H1 (cell line): Measurements from ENCODE around the gene TOP2B. TPM values are rescaled to one million over a fixed set of nuclear protein-coding genes. Genes with fewer than 3 reads are reported as not detected.
A peak's percentile ranks its signal among the peaks of the same experiment; 100 is the strongest.

Source experiments
- CTCF ChIA-PET: fragments of 300-600 bp; sonication (Branson Sonifier 250); formaldehyde crosslinking; loops from one replicate; lab custom pipeline; 2021; ENCODE audit not compliant: partially characterized antibody; lab: Charles Lee
- POLR2A ChIA-PET: fragments of 300-600 bp; sonication (Branson Sonifier 250); formaldehyde crosslinking; loops from one replicate; lab custom pipeline; 2021; ENCODE audit warnings: inconsistent platforms; ENCODE audit not compliant: partially characterized antibody; lab: Charles Lee
- DNase-seq, 2 experiments: peaks; one replicate each; pipeline versions ENCODE4 v3.0.0 to v3.0.0-alpha.2; 2010 to 2022; ENCODE audit warnings: low spot score in 2 of 2, low read depth in 1 of 2, mixed read lengths in 1 of 2
- FAIRE-seq: peaks from 2 replicates; lab custom pipeline; 2011; peaks lifted over from hg19 to GRCh38; lab: Jason Lieb, UNC
- H2AFZ ChIP-seq: 2 replicates; pipeline ENCODE4 v1.8.1; 2012; ENCODE audit warnings: low read length, inconsistent platforms
- H2AK5ac ChIP-seq: 2 replicates; pipeline ENCODE4 v1.6.1; 2013; ENCODE audit warnings: low read depth, low read length
- H2BK120ac ChIP-seq: replicated peaks from 2 replicates; pipeline ENCODE3; 2013; ENCODE audit warnings: low read depth, low read length, inconsistent platforms
- H2BK12ac ChIP-seq: 2 replicates; pipeline ENCODE4 v1.6.1; 2013; ENCODE audit warnings: low read depth, low read length
- H2BK15ac ChIP-seq: 2 replicates; pipeline ENCODE4 v1.6.1; 2013; ENCODE audit warnings: low read length
- H2BK20ac ChIP-seq: 2 replicates; pipeline ENCODE4 v1.6.1; 2013; ENCODE audit warnings: low read length
- H2BK5ac ChIP-seq: 2 replicates; pipeline ENCODE4 v1.6.1; 2013; ENCODE audit warnings: low read depth, low read length
- H3K14ac ChIP-seq: 2 replicates; pipeline ENCODE4 v1.6.1; 2013; ENCODE audit warnings: inconsistent platforms; ENCODE audit not compliant: insufficient read length
- H3K18ac ChIP-seq: 2 replicates; pipeline ENCODE4 v1.6.1; 2013; ENCODE audit warnings: low read length; ENCODE audit errors: extremely low read depth
- H3K23ac ChIP-seq: 2 replicates; pipeline ENCODE4 v1.6.1; 2013; ENCODE audit warnings: inconsistent platforms; ENCODE audit not compliant: insufficient read length
- H3K23me2 ChIP-seq: 2 replicates; pipeline ENCODE4 v1.6.1; 2013; ENCODE audit warnings: low read depth, low read length
- H3K27ac ChIP-seq: 2 replicates; pipeline ENCODE4 v1.6.1; 2011; ENCODE audit warnings: low read depth, low read length, inconsistent platforms
- H3K27me3 ChIP-seq, 4 experiments: replicated peaks in 1 of 4; 1 replicate in 1 of 4; 2 replicates in 3 of 4; pipeline versions ENCODE4 v1.6.1 to v1.8.1; 2011 to 2013; ENCODE audit warnings: low read length in 3 of 4, mild to moderate bottlenecking in 3 of 4, inconsistent platforms in 2 of 4, mixed read lengths in 2 of 4, moderate library complexity in 1 of 4; ENCODE audit not compliant: control insufficient read depth in 3 of 4, insufficient read depth in 3 of 4; ENCODE audit errors: extremely low read depth in 1 of 4
- H3K36me3 ChIP-seq, 4 experiments: 2 replicates each; pipeline versions ENCODE4 v1.6.1 to v1.8.1; 2011 to 2013; ENCODE audit warnings: mild to moderate bottlenecking in 4 of 4, low read length in 3 of 4, moderate library complexity in 2 of 4, control low read depth in 1 of 4, inconsistent platforms in 1 of 4; ENCODE audit not compliant: insufficient read depth in 4 of 4, control insufficient read depth in 2 of 4
- H3K4ac ChIP-seq: replicated peaks from 2 replicates; pipeline ENCODE3; 2013; ENCODE audit warnings: low read length, low read depth, mixed read lengths, inconsistent platforms; ENCODE audit not compliant: insufficient read length
- H3K4me1 ChIP-seq, 4 experiments: replicated peaks in 1 of 4; 1 replicate in 1 of 4; 2 replicates in 3 of 4; pipeline versions ENCODE4 v1.6.1 to v1.8.1; 2011 to 2013; ENCODE audit warnings: low read length in 3 of 4, inconsistent platforms in 2 of 4, mixed read lengths in 1 of 4; ENCODE audit not compliant: insufficient read depth in 4 of 4, control insufficient read depth in 3 of 4
- H3K4me2 ChIP-seq, 2 experiments: 2 replicates each; pipeline versions ENCODE4 v1.6.1 to v1.8.1; 2011 to 2013; ENCODE audit warnings: low read depth in 2 of 2, low read length in 2 of 2, control low read depth in 1 of 2, inconsistent platforms in 1 of 2, mild to moderate bottlenecking in 1 of 2; ENCODE audit not compliant: insufficient read depth in 1 of 2
- H3K4me3 ChIP-seq, 4 experiments: fragments of 200-600, 300-600 bp in 1 of 4; sonication (generic), shearing (Covaris generic), sonication (Bioruptor Twin) in 1 of 4; 2 replicates each; pipeline versions ENCODE4 v1.5.1 to v1.8.1; 2011 to 2016; ENCODE audit warnings: low read length in 4 of 4, low read depth in 3 of 4, control low read depth in 2 of 4, inconsistent platforms in 2 of 4, mild to moderate bottlenecking in 2 of 4, mixed read lengths in 1 of 4, moderate library complexity in 1 of 4; ENCODE audit not compliant: insufficient read depth in 2 of 4; ENCODE audit errors: extremely low read depth in 1 of 4
- H3K56ac ChIP-seq: replicated peaks from 2 replicates; pipeline ENCODE3; 2013; ENCODE audit warnings: low read depth, mild to moderate bottlenecking, mixed read lengths, low read length, inconsistent platforms; ENCODE audit not compliant: insufficient read length
- H3K79me1 ChIP-seq: 2 replicates; pipeline ENCODE4 v1.6.1; 2013; ENCODE audit warnings: low read depth, low read length, control low read depth
- H3K79me2 ChIP-seq, 2 experiments: 2 replicates each; pipeline versions ENCODE4 v1.6.1 to v1.8.1; 2012 to 2013; ENCODE audit warnings: low read length in 2 of 2, mild to moderate bottlenecking in 2 of 2, inconsistent platforms in 1 of 2; ENCODE audit not compliant: insufficient read depth in 2 of 2, control insufficient read depth in 1 of 2
- H3K9ac ChIP-seq, 4 experiments: replicated peaks in 1 of 4; 1 replicate in 1 of 4; 2 replicates in 3 of 4; pipeline versions ENCODE4 v1.6.1 to v1.8.1; 2011 to 2013; ENCODE audit warnings: low read depth in 3 of 4, low read length in 3 of 4, control low read depth in 2 of 4, mild to moderate bottlenecking in 2 of 4, moderate library complexity in 2 of 4, inconsistent platforms in 1 of 4; ENCODE audit errors: extremely low read depth in 1 of 4
- H3K9me3 ChIP-seq, 2 experiments: 2 replicates each; pipeline versions ENCODE4 v1.6.1 to v1.8.1; 2012 to 2013; ENCODE audit warnings: mild to moderate bottlenecking in 2 of 2, moderate library complexity in 2 of 2, control low read depth in 1 of 2, inconsistent platforms in 1 of 2, low read depth in 1 of 2, low read length in 1 of 2, mixed read lengths in 1 of 2; ENCODE audit not compliant: insufficient read depth in 2 of 2
- H4K20me1 ChIP-seq, 2 experiments: replicated peaks in 1 of 2; 2 replicates each; pipeline versions ENCODE3 to v1.8.1; 2011 to 2013; ENCODE audit warnings: inconsistent platforms in 2 of 2, low read length in 2 of 2, mild to moderate bottlenecking in 1 of 2; ENCODE audit not compliant: insufficient read depth in 2 of 2, control insufficient read depth in 1 of 2
- H4K5ac ChIP-seq: 2 replicates; pipeline ENCODE4 v1.6.1; 2013; ENCODE audit warnings: low read length, low read depth, mixed read lengths, inconsistent platforms; ENCODE audit not compliant: insufficient read length
- H4K8ac ChIP-seq: 2 replicates; pipeline ENCODE4 v1.8.0; 2013; ENCODE audit warnings: mild to moderate bottlenecking, moderate library complexity, low read length, inconsistent platforms; ENCODE audit not compliant: insufficient read depth; ENCODE audit errors: extremely low read depth
- H4K91ac ChIP-seq: replicated peaks from 2 replicates; pipeline ENCODE3; 2013; ENCODE audit warnings: low read length, mixed read lengths, inconsistent platforms; ENCODE audit not compliant: insufficient read length
- WGBS, 2 experiments: shearing (Covaris generic) in 1 of 2; methylation state at CpG; one replicate each; pipeline versions ENCODE4 v1.1.6 to v1.1.7; 2013 to 2015; ENCODE audit warnings: low lambda C conversion rate in 2 of 2, mixed read lengths in 2 of 2, inconsistent platforms in 1 of 2, low coverage in 1 of 2, missing lambda C conversion rate in 1 of 2; ENCODE audit not compliant: insufficient replicate concordance in 2 of 2, insufficient coverage in 1 of 2, insufficient read length in 1 of 2; ENCODE audit errors: extremely low coverage in 1 of 2, missing lambda C conversion rate in 1 of 2; 5-methylcytosine and 5-hydroxymethylcytosine counted together
- polyA plus RNA-seq, 7 experiments: library from polyadenylated mRNA; depleted of rRNA in 3 of 7; stranded (reverse) in 5 of 7; unstranded in 2 of 7; fragments of >200 nt in 5 of 7; fragments of 200-250 nt in 2 of 7; gene quantifications; 1 replicate in 5 of 7; 2 replicates in 1 of 7; 4 replicates in 1 of 7; pipeline versions ENCODE4 v1.2.1 to v1.2.3, GENCODE V29; 2011 to 2013; ENCODE audit warnings: missing spikeins in 2 of 7, mixed read lengths in 2 of 7
- total RNA-seq: library from RNA; stranded (reverse); fragmentation: NEBNext Ultra II Directional; extraction: Animal tissue kit (Norgen Biotek cat#: 25700); gene quantifications from 2 replicates; pipeline ENCODE4 v1.2.1, GENCODE V29; 2021

TOP2B gene
- total and polyA plus RNA-seq, 2 of the 8 experiments (the other 6 are each of a cell fraction or from before 2014, with no cell fraction given), result 34.9 to 206 TPM

- Histone ChIP-seq H2AK5ac (no peak overlapping the region), H4K5ac (no peak overlapping the region), H4K91ac (no peak overlapping the region), H3K4me1 (peaks cover 0 to 4% (median 2%) of the 10 kb centered on the region in 4 experiments; a peak in 3 of 7 replicates), H2BK15ac (no peak overlapping the region), H2BK20ac (no peak overlapping the region), H3K9me3 (no peaks in the 10 kb centered on the region), H3K27ac (no peak overlapping the region), H2BK120ac (no peak overlapping the region), H3K14ac (no peak overlapping the region), H3K23ac (no peak overlapping the region), H2BK5ac (no peak overlapping the region), H3K18ac (no peak overlapping the region), H3K36me3 (peaks cover 3 to 15% (median 12%) of the 10 kb centered on the region in 4 experiments; a peak in 5 of 8 replicates), H3K79me2 (no peaks in the 10 kb centered on the region), H4K20me1 (peaks cover 0 to 2% of the 10 kb centered on the region in 2 experiments), H3K4me2 (no peak overlapping the region), H3K27me3 (no peaks in the 10 kb centered on the region), H2BK12ac (no peak overlapping the region), H4K8ac (no peak overlapping the region), H3K9ac (no peak overlapping the region), H3K56ac (no peak overlapping the region), H2AFZ (no peak overlapping the region), H3K4me3 (no peak overlapping the region), H3K4ac (no peak overlapping the region), H3K23me2 (no peaks in the 10 kb centered on the region), H3K79me1 (no peaks in the 10 kb centered on the region)
- 5% methylated on average over 1 of the region's 1 CpG; no CpG with 5 or more reads in 1 of the 2 experiments for WGBS, 2 experiments
- FAIRE-seq, result peak; percentile 55
- ChIA-PET CTCF (interaction anchor here (0.6 to 11.9 kb wide), 61 partner anchors 9 to 914 kb away, joined by 3 to 138 read pairs (median 3); no protein-coding TSS in a partner anchor), POLR2A (interaction anchor here (0.9 to 1.6 kb wide), 3 partner anchors 9 to 560 kb away, joined by 3 read pairs; no protein-coding TSS in a partner anchor)
- no peak for DNase-seq
Observed at GRCh38 chr3:25594007-25594502, 70.7 kb downstream of the TOP2B start.
